Ishikawa (cell line): ENCODE data around the gene SRSF4.

Source experiments
- CEBPB ChIP-seq: IDR thresholded peaks from 2 replicates; pipeline ENCODE4 v1.6.1; 2012
- CREB1 ChIP-seq: IDR thresholded peaks from 2 replicates; pipeline ENCODE4 v1.6.1; 2012; ENCODE audit warnings: low read depth
- EGR1 ChIP-seq: IDR thresholded peaks from 2 replicates; pipeline ENCODE4 v1.6.1; 2012
- EP300 ChIP-seq: IDR thresholded peaks from 2 replicates; pipeline ENCODE4 v1.6.1; 2012; ENCODE audit warnings: borderline replicate concordance
- FOXM1 ChIP-seq: IDR thresholded peaks from 2 replicates; pipeline ENCODE4 v1.6.1; 2012; ENCODE audit warnings: low read depth, borderline replicate concordance
- NFIC ChIP-seq: IDR thresholded peaks from 2 replicates; pipeline ENCODE4 v1.6.1; 2012
- RAD21 ChIP-seq: IDR thresholded peaks from 2 replicates; pipeline ENCODE4 v1.6.1; 2012; ENCODE audit warnings: low read depth
- REST ChIP-seq: IDR thresholded peaks from 2 replicates; pipeline ENCODE4 v1.6.1; 2012; ENCODE audit warnings: low read depth, mild to moderate bottlenecking
- TAF1 ChIP-seq: IDR thresholded peaks from 2 replicates; pipeline ENCODE4 v1.6.1; 2012; ENCODE audit warnings: low read depth, mild to moderate bottlenecking
- TCF12 ChIP-seq: IDR thresholded peaks from 2 replicates; pipeline ENCODE4 v1.6.1; 2012; ENCODE audit warnings: low read depth
- TEAD4 ChIP-seq: IDR thresholded peaks from 2 replicates; pipeline ENCODE4 v1.6.1; 2012
- USF1 ChIP-seq: IDR thresholded peaks from 2 replicates; pipeline ENCODE4 v1.6.1; 2012
- YY1 ChIP-seq: IDR thresholded peaks from 2 replicates; pipeline ENCODE4 v1.6.1; 2012; ENCODE audit warnings: low read depth
- ZBTB7A ChIP-seq: IDR thresholded peaks from 2 replicates; pipeline ENCODE4 v1.6.1; 2012; ENCODE audit warnings: low read depth
- TF ChIP-seq, protein P1 (sequence below): IDR thresholded peaks from 2 replicates; pipeline ENCODE4 v1.6.1; 2012

SRSF4 gene

DNA sequence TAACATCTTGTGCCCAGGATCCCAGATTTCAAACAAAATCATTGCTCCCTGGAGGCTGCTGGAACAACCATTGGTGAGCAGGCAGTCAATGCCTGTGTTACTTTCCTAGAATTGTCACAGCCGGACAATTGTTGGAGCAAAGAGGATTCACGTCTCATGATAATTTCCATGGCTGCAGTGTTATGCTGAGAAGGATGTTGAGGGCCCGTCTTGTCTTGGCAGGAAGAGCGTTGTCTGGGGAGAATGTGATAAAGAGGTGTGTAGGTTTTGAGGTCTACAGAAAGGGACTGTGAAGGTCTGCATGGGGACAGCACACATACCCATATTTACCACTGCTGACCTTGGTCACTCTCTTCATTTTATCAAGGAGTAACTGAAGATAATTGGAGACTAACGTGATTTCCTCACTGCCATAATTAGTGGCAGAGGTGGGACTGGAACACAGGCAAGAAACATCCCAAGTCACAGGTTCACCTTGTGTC lies 42.7 kb upstream of the SRSF4 start:
- no peak for TF ChIP-seq EP300
- TF ChIP-seq TEAD4 = no peak
- TF ChIP-seq REST = no peak

- TF ChIP-seq ZBTB7A (no peak), TAF1 (no peak), FOXM1 (no peak), REST (no peak), CEBPB (no peak), USF1 (no peak), EP300 (no peak), RAD21 (no peak), TEAD4 (no peak), YY1 (no peak), NFIC (no peak), TCF12 (no peak)
- TF ChIP-seq, protein P1, sequence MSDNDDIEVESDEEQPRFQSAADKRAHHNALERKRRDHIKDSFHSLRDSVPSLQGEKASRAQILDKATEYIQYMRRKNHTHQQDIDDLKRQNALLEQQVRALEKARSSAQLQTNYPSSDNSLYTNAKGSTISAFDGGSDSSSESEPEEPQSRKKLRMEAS = no peak
These were observed 41.8 kb upstream of the SRSF4 start for GRCh38 chr1:29223521-29223920.

DNA sequence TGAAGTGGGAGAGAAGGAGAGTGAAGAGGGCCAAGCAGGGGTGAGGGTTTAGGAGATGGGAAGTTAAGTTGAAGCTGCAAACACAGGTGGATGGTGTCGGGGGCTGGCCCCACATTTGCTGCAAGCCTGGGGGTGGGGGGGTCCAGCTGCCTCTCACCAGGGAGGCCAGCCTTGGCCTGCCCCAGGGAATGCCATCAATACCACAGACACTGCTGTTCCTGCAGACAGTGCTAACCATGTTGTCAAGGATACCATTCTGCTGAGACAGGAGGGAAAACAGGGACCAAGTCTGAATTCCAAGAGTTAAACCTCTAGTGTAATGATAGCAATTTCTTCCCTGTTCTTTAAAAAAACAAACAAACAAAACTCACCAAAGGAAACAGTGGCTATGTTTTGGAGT lies 41.0 kb upstream of the SRSF4 start:
- no peak for TF ChIP-seq EP300
- TF ChIP-seq TAF1 = no peak
- TF ChIP-seq CREB1 = no peak
- no peak for TF ChIP-seq TEAD4
- no peak for TF ChIP-seq CEBPB
- TF ChIP-seq FOXM1 = no peak

GRCh38 chr1:29221296-29221695 lies 39.6 kb upstream of the SRSF4 start:
- TF ChIP-seq REST = no peak
- no peak for TF ChIP-seq ZBTB7A
- no peak for TF ChIP-seq TAF1
- no peak for TF ChIP-seq YY1
- TF ChIP-seq EGR1 = no peak

DNA sequence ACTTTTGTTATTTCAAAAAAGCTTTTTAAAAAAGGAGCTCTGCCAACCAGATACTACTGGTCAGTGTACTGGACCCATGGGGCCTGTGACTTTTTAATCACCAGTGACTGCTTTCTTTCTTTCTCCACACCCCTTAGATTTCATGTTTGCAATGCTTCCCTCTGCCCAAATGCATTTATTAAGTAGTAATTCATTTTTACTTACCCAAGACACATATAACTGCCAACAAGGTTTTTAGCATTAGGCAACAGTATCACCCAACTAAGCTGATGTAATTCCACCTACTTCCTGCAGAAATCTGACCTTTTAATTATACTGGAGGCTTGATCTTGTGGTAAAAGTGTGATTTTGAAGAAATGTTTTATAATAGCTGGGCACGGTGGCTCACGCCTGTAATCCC lies 36.5 kb upstream of the SRSF4 start:
- TF ChIP-seq TAF1 = no peak
- no peak for TF ChIP-seq ZBTB7A
- TF ChIP-seq EP300 = no peak
- TF ChIP-seq RAD21 = no peak
- TF ChIP-seq REST = no peak
- TF ChIP-seq, protein P1 = no peak
- TF ChIP-seq TEAD4 = no peak
- TF ChIP-seq USF1 = no peak
- TF ChIP-seq FOXM1 = no peak
- no peak for TF ChIP-seq EGR1
- TF ChIP-seq YY1 = no peak
- no peak for TF ChIP-seq TCF12
- TF ChIP-seq CREB1 = no peak
- no peak for TF ChIP-seq NFIC
- no peak for TF ChIP-seq CEBPB
